ENCODE measurements around the gene GSX2.
"Not testable (repeated sequence)": the region's sequence is repeated elsewhere in the genome, so short reads cannot be mapped to it uniquely, and the experiment has no call there.

The GSX2 gene

DNA sequence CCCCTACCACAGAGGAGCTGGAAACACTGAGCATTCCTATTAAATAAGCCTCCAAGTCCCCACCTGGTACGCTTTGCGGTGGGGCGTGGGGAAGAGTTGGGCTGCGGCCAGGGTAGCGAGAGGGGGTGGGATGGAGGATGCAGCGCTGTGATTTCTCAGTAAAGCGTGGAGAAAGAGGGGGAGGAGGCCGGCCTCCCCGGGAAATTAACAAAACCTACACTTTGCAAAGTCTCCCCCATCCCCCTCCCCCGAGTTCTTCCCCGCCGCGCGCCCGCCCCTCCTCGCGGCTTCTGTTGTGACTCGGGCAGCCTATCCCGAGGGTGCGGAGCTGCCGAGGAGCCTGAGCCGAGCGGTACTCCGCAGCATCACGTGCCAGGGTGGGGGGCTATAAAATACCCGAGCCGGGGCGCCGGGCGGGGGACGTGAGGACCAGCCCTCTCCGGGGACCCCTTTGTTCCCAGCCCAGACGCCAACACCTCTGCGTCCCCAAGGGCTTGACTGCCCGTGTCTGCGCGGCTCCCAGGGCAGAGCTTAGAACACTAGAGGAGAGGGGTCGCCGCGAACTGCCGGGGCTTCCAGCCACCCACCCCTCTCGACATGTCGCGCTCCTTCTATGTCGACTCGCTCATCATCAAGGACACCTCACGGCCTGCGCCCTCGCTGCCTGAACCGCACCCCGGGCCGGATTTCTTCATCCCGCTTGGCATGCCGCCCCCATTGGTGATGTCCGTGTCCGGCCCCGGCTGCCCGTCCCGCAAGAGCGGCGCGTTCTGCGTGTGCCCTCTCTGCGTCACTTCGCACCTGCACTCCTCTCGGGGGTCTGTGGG lies at the start of gene GSX2:
TSS of gene GSX2 (plus strand) at position 416 of the 827 bp plus-strand sequence. CDS start at position 598, 182 bp downstream.
- no peak for DNase-seq

DNA sequence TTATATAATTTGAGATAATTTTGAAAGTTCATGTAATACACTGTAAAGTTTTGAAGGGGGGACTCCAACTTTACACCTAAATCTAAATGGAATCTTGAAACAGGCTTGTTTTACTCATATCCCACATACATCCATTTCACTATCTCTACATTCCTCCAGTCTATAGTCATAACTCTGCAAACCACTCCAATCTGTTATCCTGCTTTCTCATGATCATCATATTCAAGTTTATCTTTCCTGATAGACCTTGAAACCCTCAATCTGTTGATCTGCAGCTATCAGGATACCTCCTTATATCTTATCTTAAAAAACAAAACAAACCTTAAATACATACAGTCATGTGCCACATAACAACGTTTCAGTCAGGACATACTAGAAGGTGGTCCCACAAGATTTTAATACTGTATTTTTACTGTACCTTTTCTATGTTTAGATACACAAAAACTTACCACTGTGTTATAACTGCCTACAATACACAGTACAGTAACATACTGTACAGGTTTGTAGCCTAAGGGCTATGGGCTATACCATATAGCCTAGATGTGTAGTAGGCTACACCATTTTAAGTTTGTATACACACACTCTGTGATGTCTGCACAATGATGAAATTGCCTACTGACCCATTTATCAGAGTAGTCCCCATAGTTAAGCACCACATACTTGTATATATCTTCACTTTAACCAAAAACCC lies 49.6 kb upstream of the GSX2 start:
- no peak for DNase-seq

DNA sequence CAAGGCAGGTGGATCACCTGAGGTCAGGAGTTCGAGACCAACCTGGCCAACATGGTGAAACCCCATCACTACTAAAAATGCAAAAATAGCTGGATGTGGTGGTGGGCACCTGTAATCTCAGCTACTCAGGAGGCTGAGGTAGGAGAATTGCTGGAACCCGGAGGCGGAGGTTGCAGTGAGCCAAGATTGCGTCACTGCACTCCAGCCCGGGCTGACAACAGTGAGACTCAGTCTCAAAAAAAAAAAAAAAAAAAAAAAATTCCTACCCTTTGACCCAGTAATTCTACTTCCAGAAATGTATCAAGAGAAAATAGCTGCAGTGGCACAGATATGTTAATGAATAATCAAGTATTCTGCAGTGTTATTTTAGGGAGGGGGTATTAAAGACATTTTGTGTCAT lies 46.6 kb upstream of the GSX2 start:
- not testable (repeated sequence) for DNase-seq

DNA sequence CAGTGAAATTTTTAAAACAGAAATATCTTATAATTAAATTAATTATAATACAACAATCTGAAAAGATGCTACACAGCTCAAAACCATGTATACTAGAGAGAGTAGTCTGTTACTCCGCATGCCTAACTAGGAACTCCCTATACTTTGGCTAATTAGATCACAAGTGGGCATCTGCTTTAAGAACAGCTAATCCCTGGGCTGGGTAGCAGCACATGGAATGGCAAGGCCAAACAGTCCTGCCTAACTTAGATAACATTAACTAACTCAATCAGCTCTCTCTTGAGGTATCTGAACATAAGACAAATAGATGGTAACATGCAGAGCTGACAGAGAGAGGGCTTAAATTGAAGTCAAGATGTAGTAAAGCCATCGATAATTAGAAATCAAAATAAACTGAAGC lies 45.5 kb upstream of the GSX2 start:
- no peak for DNase-seq

DNA sequence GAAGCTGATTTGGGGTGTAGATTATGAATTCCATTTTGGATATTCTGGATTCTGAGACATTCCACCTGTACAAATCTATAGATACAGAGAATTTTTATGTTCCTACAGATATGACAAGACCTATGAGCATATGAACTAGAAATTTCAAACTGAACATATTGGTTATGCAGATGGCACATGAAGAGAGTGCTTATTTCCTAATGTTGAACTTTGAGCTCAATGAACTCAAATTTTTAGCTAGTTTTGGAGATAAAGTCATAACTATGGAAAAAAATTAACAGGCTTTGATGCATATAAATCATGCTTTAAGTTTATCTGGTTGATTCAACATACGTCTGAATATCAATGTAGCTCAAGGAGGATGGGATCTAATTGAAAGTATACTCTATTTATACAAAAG lies 44.5 kb upstream of the GSX2 start:
- no peak for DNase-seq

DNA sequence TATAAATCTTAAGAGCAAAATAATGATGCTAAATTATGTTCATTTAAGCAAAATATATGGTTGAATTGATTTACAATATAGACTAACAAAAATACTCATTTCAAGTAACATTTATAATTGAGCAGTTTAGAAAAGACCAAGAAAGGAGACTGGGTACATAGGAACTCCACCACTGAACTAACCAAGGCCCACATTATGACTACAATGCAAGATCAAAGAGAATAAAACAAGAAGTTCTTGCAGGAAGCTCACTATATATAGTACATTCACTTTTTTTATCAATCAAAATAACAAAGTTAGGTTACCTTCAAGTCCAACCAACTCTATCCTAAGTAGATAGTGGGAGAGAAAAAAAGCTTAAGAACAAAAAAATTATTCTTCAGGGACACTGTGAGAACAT lies 43.6 kb upstream of the GSX2 start:
- DNase-seq, result no peak

DNA sequence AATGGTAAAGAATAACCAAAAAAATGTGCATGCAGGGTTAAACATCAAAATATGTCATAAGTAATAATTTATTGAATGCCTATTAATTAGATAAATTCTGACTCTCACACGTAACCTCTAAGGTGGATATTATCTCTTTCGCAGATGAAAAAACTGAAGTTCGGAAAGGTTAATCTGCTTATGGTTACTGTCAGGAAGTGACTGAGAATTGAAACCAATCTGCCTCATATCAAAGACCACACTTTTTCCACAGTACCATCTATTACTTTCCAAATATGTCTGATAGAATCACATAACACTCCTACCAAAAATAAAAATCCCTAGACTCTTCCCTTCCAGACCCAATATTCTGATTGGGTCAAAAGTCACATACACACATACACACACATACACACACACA lies 41.8 kb upstream of the GSX2 start:
- DNase-seq, result no peak

DNA sequence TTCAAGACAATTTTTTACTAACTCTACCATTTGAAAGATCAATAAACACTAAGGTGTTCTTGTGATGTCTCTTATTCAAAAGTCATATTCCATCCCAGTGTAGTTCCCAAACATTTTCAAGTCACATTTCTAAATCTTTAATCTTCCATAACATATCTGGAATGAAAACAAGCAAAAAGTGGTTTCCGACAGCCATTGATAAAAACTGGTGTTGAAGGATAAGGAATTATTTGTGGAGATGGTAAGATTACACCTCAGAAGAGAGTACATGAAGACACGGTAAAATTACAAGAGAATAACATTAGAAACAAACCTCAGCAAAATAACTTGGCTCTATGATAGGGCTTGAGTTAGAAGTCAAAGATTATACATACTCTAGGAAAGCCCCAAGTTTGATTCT lies 39.8 kb upstream of the GSX2 start:
- DNase-seq, result no peak

DNA sequence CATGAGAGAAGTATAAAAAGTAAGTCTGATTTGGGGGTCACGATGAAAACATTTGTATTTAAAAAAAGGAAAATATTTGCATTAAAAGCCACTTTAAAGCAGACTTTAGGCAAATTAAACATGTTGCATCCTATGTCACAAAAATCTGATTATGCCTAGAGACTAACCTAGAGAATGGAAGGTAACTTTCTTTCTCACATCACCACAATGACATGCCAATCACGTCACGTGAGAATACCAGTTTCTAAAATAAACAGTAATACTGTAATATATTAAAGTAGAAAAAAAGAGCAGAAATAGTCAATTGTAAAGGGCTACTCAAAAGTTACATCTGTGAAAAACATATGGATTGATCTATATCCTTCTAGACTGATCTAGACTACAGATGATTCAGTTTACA lies 38.9 kb upstream of the GSX2 start:
- no peak for DNase-seq

DNA sequence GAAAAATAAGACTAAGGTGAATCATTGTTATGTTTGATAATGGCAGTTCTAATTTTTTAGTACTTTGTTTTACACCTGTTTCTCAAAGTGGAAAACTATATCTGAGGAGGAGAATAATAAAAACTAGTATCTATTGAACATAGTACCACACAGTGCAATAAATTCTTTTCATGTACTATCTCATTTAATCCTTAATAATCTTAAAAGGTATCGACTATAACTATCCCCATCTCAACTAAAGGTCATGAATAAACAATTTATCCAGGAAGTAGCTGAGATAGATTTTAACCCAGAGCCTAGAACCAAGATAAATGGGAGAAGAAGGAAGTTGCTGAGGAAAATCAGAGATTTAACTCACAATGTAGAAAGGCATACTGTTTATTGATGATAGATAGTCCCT lies 38.1 kb upstream of the GSX2 start:
- no peak for DNase-seq

DNA sequence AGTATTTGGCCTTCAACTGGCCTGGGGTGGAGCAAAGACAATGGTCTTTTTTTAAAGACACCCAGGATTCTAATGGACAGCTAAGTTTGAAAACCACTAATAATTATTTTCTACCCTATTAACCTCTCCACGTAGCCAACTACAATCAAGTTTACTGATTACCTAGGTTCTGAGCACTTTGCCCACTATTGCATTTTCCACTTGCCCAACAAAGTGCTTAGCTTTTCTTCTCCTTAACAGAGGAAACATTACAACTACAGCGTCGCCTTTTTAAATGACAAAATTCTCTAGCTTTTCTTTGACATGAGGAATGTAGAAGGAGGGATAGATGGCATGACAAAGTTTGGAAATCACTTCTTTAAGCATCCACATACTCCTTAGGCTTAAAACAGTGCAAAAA lies 37.6 kb upstream of the GSX2 start:
- no peak for DNase-seq

DNA sequence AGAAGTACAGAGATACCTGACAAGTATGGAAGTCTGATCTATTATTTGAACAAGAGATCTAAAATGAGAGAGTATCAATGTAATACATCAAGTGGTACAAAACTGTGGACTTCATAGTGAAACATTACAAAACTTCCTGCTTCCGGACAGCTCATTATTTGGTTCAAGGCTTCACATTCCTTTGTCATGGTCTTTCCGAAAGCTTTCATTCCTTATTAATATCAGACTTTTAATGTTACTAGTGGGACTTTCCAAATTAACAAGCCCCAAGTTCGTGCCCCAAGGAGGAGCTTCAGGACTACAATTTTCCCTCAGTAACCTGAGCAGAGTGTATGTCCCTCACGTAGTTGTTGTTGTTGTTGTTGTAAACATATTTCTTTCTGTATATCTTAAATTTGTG lies 36.7 kb upstream of the GSX2 start:
- no peak for DNase-seq

DNA sequence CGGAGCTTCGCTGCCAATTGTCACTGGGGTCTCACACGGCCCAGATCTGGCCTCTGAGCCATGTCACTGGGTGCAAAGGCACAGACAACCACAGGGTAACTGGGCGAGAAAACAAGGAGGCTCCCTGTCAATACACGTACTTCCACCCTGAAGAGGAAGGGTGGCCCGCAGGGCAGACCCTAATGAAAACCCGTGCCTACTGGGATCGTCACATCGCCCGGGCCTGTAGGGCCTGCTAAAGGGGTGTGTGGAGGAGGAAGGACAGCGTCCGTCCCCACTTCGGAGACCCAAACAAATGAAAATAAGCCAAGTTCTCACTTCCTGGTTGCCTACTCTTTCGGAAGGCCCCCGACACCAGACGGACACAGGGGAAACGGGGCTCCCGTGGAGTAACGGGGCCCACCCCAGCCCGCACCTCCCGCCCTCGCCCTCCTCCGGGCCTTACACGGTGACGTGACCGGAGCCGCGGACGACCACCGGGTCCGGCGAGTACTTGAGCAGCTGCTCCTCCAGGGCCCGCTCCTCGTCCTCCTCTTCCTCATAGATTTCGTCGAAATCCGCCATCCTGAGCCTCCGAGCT lies 36.1 kb upstream of the GSX2 start:
- DNase-seq, result peak; percentile 73

DNA sequence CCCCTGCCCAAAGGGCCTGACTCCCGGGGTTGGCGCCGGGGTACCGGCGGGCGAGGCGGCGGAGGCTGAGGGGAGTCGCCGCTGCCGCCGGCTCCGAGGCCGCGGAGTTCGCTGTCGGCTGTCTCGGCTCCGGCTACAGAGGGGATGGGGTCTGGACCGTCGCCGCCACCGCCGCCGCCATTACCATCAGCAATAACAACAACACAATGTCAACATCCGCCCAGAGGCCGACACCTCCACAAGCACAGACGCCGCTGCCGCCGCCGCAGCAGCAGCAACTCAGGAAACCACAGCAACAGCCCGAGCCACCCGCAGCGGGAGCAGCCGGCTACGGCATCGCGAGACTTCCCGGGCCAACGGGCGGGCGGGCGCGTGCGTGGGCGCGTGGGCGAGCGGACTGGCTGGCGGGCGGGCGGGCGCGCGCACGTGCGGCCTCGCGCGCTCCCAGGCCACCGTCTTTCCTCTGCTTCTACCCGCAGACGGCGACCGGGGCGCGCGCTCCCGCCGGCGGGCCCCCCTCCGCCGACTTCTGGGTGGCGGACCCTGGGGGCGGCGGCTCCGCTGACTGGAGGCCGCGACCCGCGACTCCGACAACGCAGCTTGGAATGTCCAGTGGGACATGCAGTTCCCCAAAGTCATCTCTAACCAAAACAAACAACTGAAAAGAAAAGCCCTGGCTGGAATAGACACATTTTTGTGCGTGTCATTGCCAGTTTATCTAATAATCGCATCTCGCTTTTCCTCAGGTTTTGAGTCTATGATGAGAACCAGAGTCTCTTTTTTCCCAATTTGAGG lies 35.4 kb upstream of the GSX2 start, which contains the start of gene CHIC2:
TSS of gene CHIC2 (minus strand) at position 289 of the 795 bp plus-strand sequence. CDS start 305 bp downstream, outside the sequence.
- DNase-seq, result peak; percentile 97

DNA sequence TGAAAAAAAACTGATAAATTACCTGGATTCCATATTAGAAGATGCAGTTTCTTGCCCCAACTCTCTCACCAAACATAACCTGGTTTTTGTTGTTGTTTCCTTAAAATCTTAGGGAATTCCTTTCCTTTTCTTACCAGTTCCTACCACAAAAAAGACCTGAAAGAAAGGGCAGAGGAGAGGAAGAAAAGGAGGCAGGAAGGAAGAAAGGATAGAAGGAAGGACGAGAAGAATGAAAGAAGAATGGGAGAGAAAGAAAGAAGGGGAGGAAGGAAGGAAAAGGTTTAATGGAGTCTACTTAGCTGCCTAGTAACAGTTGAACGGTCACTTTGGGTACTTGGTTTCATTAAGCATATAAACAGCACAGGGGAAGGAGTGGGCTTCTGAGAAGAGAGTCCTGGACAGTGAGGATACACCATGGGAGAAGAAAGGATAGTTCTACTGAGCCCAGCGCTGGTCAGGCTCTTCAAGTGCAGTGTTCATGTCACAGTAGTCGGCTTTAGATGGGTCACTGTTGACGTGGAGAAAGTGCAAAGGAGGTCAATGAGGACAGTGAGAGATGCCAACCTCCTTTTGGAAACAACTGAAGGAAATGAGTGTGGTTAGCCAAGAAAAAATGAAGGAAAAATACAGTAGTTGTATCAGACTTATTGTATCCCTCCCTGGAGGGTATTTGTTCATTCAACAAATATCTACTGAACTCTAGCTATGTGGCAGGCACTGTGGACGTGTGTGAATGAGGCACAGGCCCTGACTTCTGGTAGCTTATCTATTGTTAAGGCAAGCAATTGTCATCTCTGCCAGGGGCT lies 34.5 kb upstream of the GSX2 start:
- DNase-seq, result no peak

DNA sequence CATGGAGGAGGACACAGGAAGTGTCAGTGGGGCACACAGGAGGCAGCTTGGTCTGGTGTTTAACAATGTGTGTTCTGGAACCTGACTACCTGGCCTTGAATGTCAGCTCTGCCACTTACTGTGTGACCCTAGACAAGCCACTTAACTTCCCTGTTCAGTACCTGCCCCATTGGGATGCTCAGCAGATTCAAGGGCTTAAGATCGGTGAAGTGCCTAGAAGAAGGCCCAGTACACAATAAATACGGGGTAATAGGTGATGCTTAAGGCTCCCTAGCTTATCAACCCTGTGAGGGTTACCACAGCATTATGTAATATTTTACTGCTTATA lies 33.9 kb upstream of the GSX2 start:
- no peak for DNase-seq

DNA sequence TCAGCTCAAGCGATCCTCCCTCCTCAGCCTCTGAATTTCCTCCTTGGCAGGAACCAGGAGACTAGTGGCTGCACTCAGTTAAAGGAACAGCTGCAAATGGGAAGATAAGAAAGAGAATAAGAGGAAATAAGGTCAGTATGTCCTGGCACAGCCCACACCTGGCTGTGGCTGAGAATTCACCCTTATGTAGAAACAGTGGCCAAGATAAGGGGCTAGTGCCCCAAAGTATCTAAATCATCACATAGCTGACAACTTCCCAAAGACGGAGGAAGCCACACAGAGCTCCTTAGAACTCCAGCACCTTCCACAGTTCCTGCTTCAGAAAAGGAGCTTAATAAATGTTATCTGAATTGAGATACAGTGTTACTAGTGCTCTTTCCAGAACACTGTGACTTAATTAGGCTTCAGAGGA lies 33.2 kb upstream of the GSX2 start:
- DNase-seq, result no peak

DNA sequence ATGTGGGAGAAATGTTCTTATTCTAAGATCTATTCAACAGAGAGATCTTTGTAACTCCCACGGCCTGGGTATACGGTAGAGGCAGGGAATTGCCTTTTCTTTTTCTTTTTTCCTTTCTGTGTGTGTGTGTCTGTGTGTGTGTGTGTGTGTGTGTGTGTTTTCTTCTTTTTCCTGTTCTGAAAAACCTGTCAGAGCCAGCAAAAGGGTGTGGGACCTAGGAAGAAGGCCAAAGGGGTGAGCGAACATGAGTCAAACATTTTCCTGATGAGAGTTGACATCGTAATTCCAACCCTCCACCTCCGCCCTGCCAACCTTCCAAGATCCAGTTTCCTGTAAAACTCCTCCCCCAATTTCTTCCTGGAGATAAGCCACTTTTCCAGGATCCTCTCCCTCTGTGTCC lies 32.8 kb upstream of the GSX2 start:
- no peak for DNase-seq

DNA sequence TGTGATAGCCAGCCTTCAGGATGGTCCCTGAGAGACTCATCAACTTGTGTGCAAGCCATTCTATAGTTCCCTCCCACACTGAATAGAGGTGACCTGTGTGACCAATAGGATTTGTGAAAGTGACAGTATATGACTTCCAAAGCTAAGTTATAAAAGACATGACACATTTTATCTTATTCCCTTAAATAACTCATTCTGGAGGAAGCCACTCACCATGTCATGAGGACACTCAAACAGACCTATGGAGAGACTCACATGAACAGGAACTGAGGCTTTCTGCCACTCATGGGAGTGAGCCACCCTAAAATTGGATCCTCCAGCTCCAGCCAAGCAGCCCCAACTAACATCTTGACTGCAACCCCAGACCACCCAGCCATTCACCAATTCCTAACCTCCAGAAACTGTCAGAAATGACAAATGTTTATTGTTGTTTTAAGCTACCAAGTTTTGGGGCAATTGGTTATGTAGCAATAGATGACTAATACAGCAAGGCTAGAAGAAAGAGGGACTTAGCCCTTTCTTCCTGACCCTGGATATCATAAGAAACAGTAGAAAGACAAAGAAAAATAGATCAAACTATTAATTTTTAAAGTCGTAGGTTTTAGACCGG lies 26.6 kb upstream of the GSX2 start:
- no peak for DNase-seq

DNA sequence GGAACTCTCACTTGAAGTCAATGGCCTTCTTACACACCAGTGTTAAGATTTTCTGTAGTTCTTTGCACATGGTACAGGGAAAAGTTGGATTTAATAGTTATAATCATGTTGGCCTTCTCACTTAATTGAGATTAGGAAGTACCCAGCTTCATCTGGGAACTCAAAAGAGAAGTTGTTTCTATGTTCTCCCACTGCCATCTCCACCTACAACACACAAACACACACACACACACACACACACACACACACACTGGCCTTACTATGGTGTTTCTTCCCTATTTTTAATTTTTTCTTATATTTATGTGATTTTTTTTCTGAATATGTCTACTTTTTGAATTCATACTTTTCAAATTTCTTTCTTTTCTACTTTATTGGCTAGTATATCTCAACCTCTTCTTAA lies 25.6 kb upstream of the GSX2 start:
- no peak for DNase-seq

DNA sequence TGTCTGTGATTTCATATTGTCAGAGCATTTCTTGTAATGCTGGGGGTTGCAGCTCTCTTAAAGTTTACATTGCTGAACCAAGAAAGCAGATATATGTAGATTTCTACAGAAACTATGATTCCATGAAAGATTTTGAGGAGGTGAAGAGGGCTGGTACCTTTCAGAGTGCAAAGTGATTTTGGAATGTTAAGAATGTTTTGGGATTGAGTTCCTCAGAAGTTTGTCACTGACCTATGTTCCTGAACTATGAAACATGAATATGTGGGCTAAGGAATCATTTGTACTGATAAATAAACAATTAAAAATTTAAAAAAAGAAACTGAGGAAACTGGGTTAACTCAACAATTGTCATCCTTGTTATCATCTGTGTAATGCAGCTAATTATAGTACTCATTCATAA lies 23.3 kb upstream of the GSX2 start:
- no peak for DNase-seq

DNA sequence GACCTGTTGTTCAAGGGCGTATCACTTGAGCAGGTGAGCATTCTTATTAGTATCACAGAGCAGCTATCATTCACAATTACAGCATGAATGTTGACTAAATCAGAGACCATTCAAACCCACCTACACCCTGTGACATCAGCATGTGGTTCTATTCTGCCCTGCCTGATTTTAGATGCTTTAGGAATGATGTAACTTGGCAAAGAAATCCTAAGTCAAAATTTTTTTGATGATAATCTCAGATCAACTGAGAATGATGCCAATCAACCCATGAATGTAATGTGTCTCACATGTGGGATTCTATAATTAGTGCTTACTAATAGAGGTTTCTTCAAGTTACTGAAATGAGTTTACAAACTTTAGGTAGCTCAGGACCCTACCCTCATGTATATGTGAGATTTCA lies 22.2 kb upstream of the GSX2 start:
- no peak for DNase-seq
